Measurements from ENCODE around the gene TMCC3. TPM values are rescaled to one million over a fixed set of nuclear protein-coding genes. Genes with fewer than 3 reads are reported as not detected.

The TMCC3 gene
- total and polyA plus RNA-seq, 2 of the 13 experiments (the other 11 are each of a cell fraction or from before 2014, with no cell fraction given), result not detected

DNA sequence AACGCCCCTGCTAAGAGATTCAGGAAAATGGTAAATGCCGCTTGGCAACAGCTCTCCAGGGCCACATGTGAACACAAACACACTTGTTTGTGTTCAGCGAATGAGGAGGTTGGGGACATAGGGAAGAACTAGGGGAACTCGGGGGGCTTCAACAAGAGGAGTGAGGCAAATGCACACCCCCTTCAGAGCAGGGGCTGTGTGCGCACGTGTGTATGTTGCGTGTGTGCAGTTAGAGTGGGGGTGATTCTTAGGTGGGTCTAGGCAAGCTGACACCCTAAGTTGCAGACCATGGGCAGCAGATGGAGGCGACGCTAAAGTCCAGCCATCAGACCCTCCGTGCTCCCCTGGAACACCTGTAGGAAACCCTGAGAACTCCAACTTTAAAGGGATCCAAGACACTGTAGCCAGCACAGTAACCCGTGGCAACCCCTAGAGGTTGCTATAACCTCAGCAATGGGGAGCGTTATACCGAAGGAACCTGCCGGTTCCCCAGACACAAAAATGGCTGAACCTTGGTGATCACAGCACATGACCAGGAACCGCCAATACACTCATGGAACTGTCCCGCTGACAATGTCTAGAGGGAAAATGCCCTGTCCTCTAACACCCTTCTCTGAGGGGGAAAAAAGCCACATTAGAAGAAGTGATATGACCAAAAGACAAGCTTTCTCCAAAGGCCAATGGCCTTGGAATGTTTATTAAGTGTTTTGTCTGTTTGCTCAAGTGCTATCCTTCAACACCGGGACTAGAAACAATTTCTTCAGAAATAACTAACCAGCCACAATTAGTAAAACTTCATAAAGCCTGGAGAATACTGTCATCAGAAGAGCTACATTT, 104.2 kb downstream of the TMCC3 start (continued):
- TF ChIP-seq ZBTB33 (CRISPR knock-in tag; IDR thresholded peaks at IDR 0.05), result peak; percentile 57; the same call in 1 of the 2 replicates
- TF ChIP-seq RAD21 (CRISPR knock-in tag; IDR thresholded peaks at IDR 0.05), result peak; percentile 82

DNA sequence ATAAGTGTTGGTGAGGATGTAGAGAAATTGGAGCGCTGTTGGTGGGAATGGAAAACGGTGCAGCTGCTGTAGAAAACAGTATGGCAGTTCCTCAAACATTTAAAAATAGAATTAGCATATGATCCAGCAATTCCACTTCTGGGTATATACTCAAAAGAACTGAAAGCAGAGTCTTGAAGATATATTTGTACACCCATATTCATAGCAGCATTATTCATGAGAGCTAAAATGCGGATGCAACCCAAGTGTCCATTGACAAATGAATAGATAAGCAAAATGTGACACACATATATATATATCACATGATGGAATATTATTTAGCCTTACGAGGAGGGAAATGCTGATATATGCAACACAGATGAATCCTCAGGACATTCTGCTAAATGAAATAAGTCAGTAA, 106.0 kb downstream of the TMCC3 start:
- Histone ChIP-seq H3K9me3 (ENCODE audit: low read length) (peaks cover 13% of the 10 kb centered on the region), H3K4me1 (ENCODE audit: insufficient read depth, low read length) (no peaks in the 10 kb centered on the region), H3K4me3 (replicated peaks in 1 of 3; ENCODE audit: insufficient read depth in 1 of 3, low read depth in 2 of 3, low read length in 3 of 3) (no peak overlapping the region), H3K4me2 (ENCODE audit: low read depth, low read length) (no peak overlapping the region), H3K36me3 (replicated peaks in 1 of 2; ENCODE audit: control insufficient read depth in 1 of 2, insufficient read depth in 2 of 2, low read length in 2 of 2) (no peaks in the 10 kb centered on the region), H2AFZ (ENCODE audit: low read length) (no peak overlapping the region), H3K9ac (ENCODE audit: insufficient read depth, low read depth, low read length) (no peak overlapping the region), H3K27me3 (ENCODE audit: control insufficient read depth in 1 of 2, insufficient read depth in 2 of 2, low read length in 2 of 2) (peaks cover 0 to 2% of the 10 kb centered on the region in 2 experiments; a peak in 1 of 5 replicates), H3K27ac (ENCODE audit: extremely low read length, insufficient read depth, low read length) (no peak overlapping the region), H3K79me2 (ENCODE audit: insufficient read depth, low read length) (no peaks in the 10 kb centered on the region), H4K20me1 (ENCODE audit: insufficient read depth, low read length) (no peaks in the 10 kb centered on the region)
- POLR2A ChIA-PET, result no interaction called here
- in situ Hi-C loops (cut with HindIII; ENCODE audit: extremely low pct_ligation_motif_present, low pct_unique_long_range_greater_than_20kb) (no loop called here), intact Hi-C loops (cut with micrococcal nuclease; ENCODE audit: unreplicated experiment) (no loop called here)
- 62% methylated on average over 4 of the region's 4 CpGs for WGBS (ENCODE audit: low lambda C conversion rate)
- CTCF ChIA-PET (ENCODE audit: low intra/inter-chr PET ratio, low total read pairs), result no interaction called here
- FAIRE-seq, result no peak
- DNase-seq (ENCODE audit: low spot score), result no peak
- ATAC-seq, result no peak
- BruUV-seq (replicated peaks), result no TSS peak
- TF ChIP-seq ZNF337 (CRISPR knock-in tag; IDR thresholded peaks at IDR 0.05; ENCODE audit: borderline replicate concordance, low read depth) (no peak), STAT6 (CRISPR knock-in tag; IDR thresholded peaks at IDR 0.05; ENCODE audit: borderline replicate concordance) (no peak)
- TF ChIP-seq, protein P1, sequence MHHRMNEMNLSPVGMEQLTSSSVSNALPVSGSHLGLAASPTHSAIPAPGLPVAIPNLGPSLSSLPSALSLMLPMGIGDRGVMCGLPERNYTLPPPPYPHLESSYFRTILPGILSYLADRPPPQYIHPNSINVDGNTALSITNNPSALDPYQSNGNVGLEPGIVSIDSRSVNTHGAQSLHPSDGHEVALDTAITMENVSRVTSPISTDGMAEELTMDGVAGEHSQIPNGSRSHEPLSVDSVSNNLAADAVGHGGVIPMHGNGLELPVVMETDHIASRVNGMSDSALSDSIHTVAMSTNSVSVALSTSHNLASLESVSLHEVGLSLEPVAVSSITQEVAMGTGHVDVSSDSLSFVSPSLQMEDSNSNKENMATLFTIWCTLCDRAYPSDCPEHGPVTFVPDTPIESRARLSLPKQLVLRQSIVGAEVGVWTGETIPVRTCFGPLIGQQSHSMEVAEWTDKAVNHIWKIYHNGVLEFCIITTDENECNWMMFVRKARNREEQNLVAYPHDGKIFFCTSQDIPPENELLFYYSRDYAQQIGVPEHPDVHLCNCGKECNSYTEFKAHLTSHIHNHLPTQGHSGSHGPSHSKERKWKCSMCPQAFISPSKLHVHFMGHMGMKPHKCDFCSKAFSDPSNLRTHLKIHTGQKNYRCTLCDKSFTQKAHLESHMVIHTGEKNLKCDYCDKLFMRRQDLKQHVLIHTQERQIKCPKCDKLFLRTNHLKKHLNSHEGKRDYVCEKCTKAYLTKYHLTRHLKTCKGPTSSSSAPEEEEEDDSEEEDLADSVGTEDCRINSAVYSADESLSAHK (CRISPR knock-in tag; IDR thresholded peaks at IDR 0.05; ENCODE audit: borderline replicate concordance), result no peak
